ENCODE data around the gene AVP. TPM values are rescaled to one million over a fixed set of nuclear protein-coding genes. Genes with fewer than 3 reads are reported as not detected.

Gene AVP
- total RNA-seq, 4 donors from 2014 or later = not detected

- DNase-seq = no peak
- Histone ChIP-seq H3K36me3 (no peaks in the 10 kb centered on the region), H3K4me3 (no peak overlapping the region), H3K9me3 (no peaks in the 10 kb centered on the region), H3K27me3 (no peaks in the 10 kb centered on the region), H3K27ac (no peak overlapping the region), H3K4me1 (no peaks in the 10 kb centered on the region)
- intact Hi-C loops (cut with DNase I; ENCODE audit: low total_unique reads) = no loop called here
- TF ChIP-seq POLR2A (IDR thresholded peaks at IDR 0.05) = no peak
- TF ChIP-seq CTCF (IDR thresholded peaks at IDR 0.05) = no peak
Observed at GRCh38 chr20:3040086-3040485, 44.4 kb downstream of the AVP start.

GRCh38 chr20:3039426-3039825, 45.1 kb downstream of the AVP start:
- H3K27me3 ChIP-seq = no peaks in the 10 kb centered on the region
- DNase-seq = no peak

GRCh38 chr20:3038454-3038853, 46.1 kb downstream of the AVP start:
- DNase-seq = no peak
- TF ChIP-seq POLR2A (IDR thresholded peaks at IDR 0.05) = no peak
- no peak for TF ChIP-seq CTCF (IDR thresholded peaks at IDR 0.05)
- intact Hi-C loops (cut with DNase I; ENCODE audit: low total_unique reads) = no loop called here
- no peaks in the 10 kb centered on the region for H3K27me3 ChIP-seq
- no peaks in the 10 kb centered on the region for H3K9me3 ChIP-seq
- H3K4me3 ChIP-seq = no peak overlapping the region
- H3K4me1 ChIP-seq = no peaks in the 10 kb centered on the region
- H3K27ac ChIP-seq = no peak overlapping the region
- no peaks in the 10 kb centered on the region for H3K36me3 ChIP-seq

More at GRCh38 chr20:3039426-3039825, 45.1 kb downstream of the AVP start:
- intact Hi-C loops (cut with DNase I; ENCODE audit: low total_unique reads) = no loop called here
- Histone ChIP-seq H3K27ac (no peak overlapping the region), H3K36me3 (no peaks in the 10 kb centered on the region), H3K4me1 (no peaks in the 10 kb centered on the region), H3K9me3 (no peaks in the 10 kb centered on the region), H3K4me3 (no peak overlapping the region)
- TF ChIP-seq POLR2A (IDR thresholded peaks at IDR 0.05) = no peak
- no peak for TF ChIP-seq CTCF (IDR thresholded peaks at IDR 0.05)

GRCh38 chr20:3037654-3038053, 46.9 kb downstream of the AVP start:
- H3K27me3 ChIP-seq = no peaks in the 10 kb centered on the region
- no peak for TF ChIP-seq CTCF (IDR thresholded peaks at IDR 0.05)
- TF ChIP-seq POLR2A (IDR thresholded peaks at IDR 0.05) = no peak
- H3K4me1 ChIP-seq = no peaks in the 10 kb centered on the region
- intact Hi-C loops (cut with DNase I; ENCODE audit: low total_unique reads) = no loop called here
- H3K4me3 ChIP-seq = no peak overlapping the region
- H3K36me3 ChIP-seq = no peaks in the 10 kb centered on the region
- no peak for DNase-seq
- H3K27ac ChIP-seq = no peak overlapping the region
- no peaks in the 10 kb centered on the region for H3K9me3 ChIP-seq

GRCh38 chr20:3032624-3033023, 51.9 kb downstream of the AVP start:
- Histone ChIP-seq H3K27me3 (no peaks in the 10 kb centered on the region), H3K4me3 (no peak overlapping the region), H3K27ac (no peak overlapping the region), H3K36me3 (no peaks in the 10 kb centered on the region), H3K4me1 (no peaks in the 10 kb centered on the region), H3K9me3 (no peaks in the 10 kb centered on the region)
- no peak for DNase-seq
- intact Hi-C loops (cut with DNase I; ENCODE audit: low total_unique reads) = no loop called here
- no peak for TF ChIP-seq POLR2A (IDR thresholded peaks at IDR 0.05)
- no peak for TF ChIP-seq CTCF (IDR thresholded peaks at IDR 0.05)

Other genes starting within 250 kb of the AVP start
- gene PCED1A, start 244.1 kb downstream of the AVP start, total RNA-seq = 10 to 100 TPM; 13.5 to 43.6 (median 31.3) TPM
- 10 to 100 TPM in 3 of 4 donors, 1 to 10 TPM in 1; 5.9 to 48.6 (median 37.9) TPM for gene VPS16, start 244.0 kb downstream of the AVP start, total RNA-seq
- gene PTPRA, start 211.2 kb downstream of the AVP start, total RNA-seq = 100 to 1,000 TPM in 2 of 4 donors, 10 to 100 TPM in 2; 80.6 to 121 (median 97.1) TPM
- 1 to 10 TPM in 1 of 4 donors, not detected in 3; 2.3 TPM for gene GNRH2, start 41.1 kb downstream of the AVP start, total RNA-seq
- gene MRPS26, start 38.7 kb downstream of the AVP start, total RNA-seq = 100 to 1,000 TPM in 1 of 4 donors, 10 to 100 TPM in 3; 13.2 to 157 (median 35.8) TPM
- gene OXT, start 13.1 kb downstream of the AVP start, total RNA-seq = 1 to 10 TPM in 1 of 4 donors, not detected in 3; 4.2 TPM
- gene FASTKD5, start 75.1 kb upstream of the AVP start, total RNA-seq = 10 to 100 TPM; 12.3 to 17.2 (median 12.7) TPM
- gene UBOX5, start 75.1 kb upstream of the AVP start, total RNA-seq = 10 to 100 TPM in 2 of 4 donors, 1 to 10 TPM in 2; 2.6 to 14.1 (median 8.5) TPM
- 10 to 100 TPM in 2 of 4 donors, 1 to 10 TPM in 2; 3.6 to 13.1 (median 8.2) TPM for gene LZTS3, start 88.8 kb upstream of the AVP start, total RNA-seq
- 10 to 100 TPM; 37.7 to 74.9 (median 40.1) TPM for gene DDRGK1, start 120.0 kb upstream of the AVP start, total RNA-seq
- 10 to 100 TPM in 3 of 4 donors, 1 to 10 TPM in 1; 6.9 to 25.0 (median 21.8) TPM for gene ITPA, start 124.8 kb upstream of the AVP start, total RNA-seq
- gene SLC4A11, start 154.5 kb upstream of the AVP start, total RNA-seq = under 1 TPM in 3 of 4 donors, not detected in 1; 0.29 to 0.91 (median 0.76) TPM

All from uterus (tissue), 4 donors.